Ishikawa (cell line): ENCODE data around the gene RPN2.

Experiments used
- CEBPB ChIP-seq: IDR thresholded peaks from 2 replicates; pipeline ENCODE4 v1.6.1; 2012
- CREB1 ChIP-seq: IDR thresholded peaks from 2 replicates; pipeline ENCODE4 v1.6.1; 2012; ENCODE audit warnings: low read depth
- EGR1 ChIP-seq: IDR thresholded peaks from 2 replicates; pipeline ENCODE4 v1.6.1; 2012
- EP300 ChIP-seq: IDR thresholded peaks from 2 replicates; pipeline ENCODE4 v1.6.1; 2012; ENCODE audit warnings: borderline replicate concordance
- FOXM1 ChIP-seq: IDR thresholded peaks from 2 replicates; pipeline ENCODE4 v1.6.1; 2012; ENCODE audit warnings: low read depth, borderline replicate concordance
- NFIC ChIP-seq: IDR thresholded peaks from 2 replicates; pipeline ENCODE4 v1.6.1; 2012
- RAD21 ChIP-seq: IDR thresholded peaks from 2 replicates; pipeline ENCODE4 v1.6.1; 2012; ENCODE audit warnings: low read depth
- TAF1 ChIP-seq: IDR thresholded peaks from 2 replicates; pipeline ENCODE4 v1.6.1; 2012; ENCODE audit warnings: low read depth, mild to moderate bottlenecking
- TCF12 ChIP-seq: IDR thresholded peaks from 2 replicates; pipeline ENCODE4 v1.6.1; 2012; ENCODE audit warnings: low read depth
- TEAD4 ChIP-seq: IDR thresholded peaks from 2 replicates; pipeline ENCODE4 v1.6.1; 2012
- YY1 ChIP-seq: IDR thresholded peaks from 2 replicates; pipeline ENCODE4 v1.6.1; 2012; ENCODE audit warnings: low read depth
- ZBTB7A ChIP-seq: IDR thresholded peaks from 2 replicates; pipeline ENCODE4 v1.6.1; 2012; ENCODE audit warnings: low read depth
- TF ChIP-seq, protein P1 (sequence below): IDR thresholded peaks from 2 replicates; pipeline ENCODE4 v1.6.1; 2012
- TF ChIP-seq, protein P2 (sequence below): IDR thresholded peaks from 2 replicates; pipeline ENCODE4 v1.6.1; 2012
- TF ChIP-seq, protein P3 (sequence below): IDR thresholded peaks from 2 replicates; pipeline ENCODE4 v1.6.1; 2012; ENCODE audit warnings: low read depth, mild to moderate bottlenecking

RPN2 gene

DNA sequence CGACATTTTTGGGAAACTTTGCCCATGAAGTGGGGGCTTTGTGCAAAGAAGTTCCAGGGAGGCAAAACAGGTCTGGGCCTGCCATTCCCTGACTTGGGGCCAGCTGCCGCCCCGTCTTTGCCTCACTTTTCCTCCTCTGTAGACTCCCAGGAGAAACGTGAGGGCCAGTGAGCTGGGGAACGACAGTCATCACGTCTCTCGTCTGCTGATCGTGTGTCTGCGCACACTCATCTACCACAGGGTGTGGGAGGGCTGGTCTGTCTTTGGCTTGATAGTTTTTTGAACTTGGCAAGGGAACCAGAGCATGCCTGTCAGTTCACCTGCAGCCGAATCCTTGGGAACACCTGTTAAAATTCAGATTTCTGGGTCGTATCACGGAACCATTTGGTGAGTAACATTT is 74.0 kb downstream of the RPN2 start:
- no peak for TF ChIP-seq TCF12
- TF ChIP-seq TAF1: no peak
- TF ChIP-seq RAD21: no peak
- TF ChIP-seq, protein P1, sequence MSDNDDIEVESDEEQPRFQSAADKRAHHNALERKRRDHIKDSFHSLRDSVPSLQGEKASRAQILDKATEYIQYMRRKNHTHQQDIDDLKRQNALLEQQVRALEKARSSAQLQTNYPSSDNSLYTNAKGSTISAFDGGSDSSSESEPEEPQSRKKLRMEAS: no peak
- TF ChIP-seq, protein P2, sequence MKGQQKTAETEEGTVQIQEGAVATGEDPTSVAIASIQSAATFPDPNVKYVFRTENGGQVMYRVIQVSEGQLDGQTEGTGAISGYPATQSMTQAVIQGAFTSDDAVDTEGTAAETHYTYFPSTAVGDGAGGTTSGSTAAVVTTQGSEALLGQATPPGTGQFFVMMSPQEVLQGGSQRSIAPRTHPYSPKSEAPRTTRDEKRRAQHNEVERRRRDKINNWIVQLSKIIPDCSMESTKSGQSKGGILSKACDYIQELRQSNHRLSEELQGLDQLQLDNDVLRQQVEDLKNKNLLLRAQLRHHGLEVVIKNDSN: no peak
- TF ChIP-seq ZBTB7A: no peak
- no peak for TF ChIP-seq NFIC

DNA sequence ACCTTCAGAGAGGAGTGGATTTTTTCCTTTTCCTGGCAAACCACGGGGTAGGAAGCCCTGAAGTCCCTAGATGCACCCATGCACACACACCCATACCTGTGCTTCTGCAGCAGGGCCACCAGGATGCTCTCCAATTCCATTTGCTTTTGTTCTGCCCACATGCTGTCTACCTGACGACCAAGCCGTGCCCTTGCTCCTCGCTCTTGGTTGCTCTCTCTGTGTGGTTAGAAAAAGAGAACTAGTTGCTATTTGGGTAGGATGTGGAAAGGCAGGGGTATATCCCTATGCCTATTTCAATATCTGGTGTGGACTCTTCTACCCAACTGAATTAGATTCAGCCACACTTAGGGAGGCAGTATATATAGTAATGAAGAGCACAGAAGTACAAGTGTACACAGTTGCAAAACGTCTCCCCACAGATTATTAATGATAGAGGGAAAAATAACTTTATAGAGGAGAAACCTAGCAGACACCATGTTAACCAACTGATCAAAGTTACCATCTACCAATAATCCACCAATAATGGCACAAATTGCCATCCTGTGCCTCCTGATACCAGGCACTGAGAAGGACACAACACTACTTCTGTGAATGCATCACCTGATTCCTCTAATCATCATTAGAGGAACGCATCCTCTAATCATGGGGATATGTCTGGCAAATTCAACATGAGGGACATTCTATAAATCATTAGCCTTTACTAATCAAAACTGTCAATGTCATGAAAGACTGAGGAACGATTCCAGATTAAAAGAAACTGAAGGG is 75.2 kb downstream of the RPN2 start:
- TF ChIP-seq TEAD4: no peak
- no peak for TF ChIP-seq TAF1
- TF ChIP-seq YY1: no peak
- TF ChIP-seq TCF12: no peak
- TF ChIP-seq CEBPB: no peak
- no peak for TF ChIP-seq RAD21
- TF ChIP-seq, protein P1: no peak
- no peak for TF ChIP-seq CREB1
- TF ChIP-seq FOXM1: no peak
- TF ChIP-seq NFIC: no peak
- TF ChIP-seq EGR1: no peak
- TF ChIP-seq, protein P3, sequence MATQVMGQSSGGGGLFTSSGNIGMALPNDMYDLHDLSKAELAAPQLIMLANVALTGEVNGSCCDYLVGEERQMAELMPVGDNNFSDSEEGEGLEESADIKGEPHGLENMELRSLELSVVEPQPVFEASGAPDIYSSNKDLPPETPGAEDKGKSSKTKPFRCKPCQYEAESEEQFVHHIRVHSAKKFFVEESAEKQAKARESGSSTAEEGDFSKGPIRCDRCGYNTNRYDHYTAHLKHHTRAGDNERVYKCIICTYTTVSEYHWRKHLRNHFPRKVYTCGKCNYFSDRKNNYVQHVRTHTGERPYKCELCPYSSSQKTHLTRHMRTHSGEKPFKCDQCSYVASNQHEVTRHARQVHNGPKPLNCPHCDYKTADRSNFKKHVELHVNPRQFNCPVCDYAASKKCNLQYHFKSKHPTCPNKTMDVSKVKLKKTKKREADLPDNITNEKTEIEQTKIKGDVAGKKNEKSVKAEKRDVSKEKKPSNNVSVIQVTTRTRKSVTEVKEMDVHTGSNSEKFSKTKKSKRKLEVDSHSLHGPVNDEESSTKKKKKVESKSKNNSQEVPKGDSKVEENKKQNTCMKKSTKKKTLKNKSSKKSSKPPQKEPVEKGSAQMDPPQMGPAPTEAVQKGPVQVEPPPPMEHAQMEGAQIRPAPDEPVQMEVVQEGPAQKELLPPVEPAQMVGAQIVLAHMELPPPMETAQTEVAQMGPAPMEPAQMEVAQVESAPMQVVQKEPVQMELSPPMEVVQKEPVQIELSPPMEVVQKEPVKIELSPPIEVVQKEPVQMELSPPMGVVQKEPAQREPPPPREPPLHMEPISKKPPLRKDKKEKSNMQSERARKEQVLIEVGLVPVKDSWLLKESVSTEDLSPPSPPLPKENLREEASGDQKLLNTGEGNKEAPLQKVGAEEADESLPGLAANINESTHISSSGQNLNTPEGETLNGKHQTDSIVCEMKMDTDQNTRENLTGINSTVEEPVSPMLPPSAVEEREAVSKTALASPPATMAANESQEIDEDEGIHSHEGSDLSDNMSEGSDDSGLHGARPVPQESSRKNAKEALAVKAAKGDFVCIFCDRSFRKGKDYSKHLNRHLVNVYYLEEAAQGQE: no peak
- no peak for TF ChIP-seq EP300
- no peak for TF ChIP-seq ZBTB7A
- TF ChIP-seq, protein P2: no peak

DNA sequence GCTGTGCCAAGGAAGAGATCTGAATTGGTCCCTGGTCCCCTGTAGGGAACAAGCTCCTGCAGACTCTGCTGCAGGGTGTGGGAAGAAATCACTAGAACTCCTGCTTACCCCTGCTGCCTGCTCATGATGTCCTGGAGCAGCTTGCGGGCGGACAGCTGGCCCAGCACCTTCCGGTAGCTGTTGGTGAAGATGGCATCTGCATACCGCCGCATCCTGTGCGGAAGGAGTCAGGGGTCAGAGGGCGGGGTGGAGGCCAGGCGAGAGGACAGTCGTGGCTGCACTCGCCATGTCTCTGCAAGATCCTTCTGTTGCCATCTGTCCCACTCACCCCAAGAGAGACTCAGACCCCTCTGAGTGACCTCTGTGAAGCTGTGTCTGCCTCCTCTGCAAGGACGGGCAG is 77.2 kb downstream of the RPN2 start:
- TF ChIP-seq EP300 (no peak), ZBTB7A (no peak), TAF1 (no peak), EGR1 (no peak), NFIC (no peak), RAD21 (no peak), TEAD4 (no peak), CEBPB (no peak)
- TF ChIP-seq, protein P2: no peak
- TF ChIP-seq, protein P1: no peak

DNA sequence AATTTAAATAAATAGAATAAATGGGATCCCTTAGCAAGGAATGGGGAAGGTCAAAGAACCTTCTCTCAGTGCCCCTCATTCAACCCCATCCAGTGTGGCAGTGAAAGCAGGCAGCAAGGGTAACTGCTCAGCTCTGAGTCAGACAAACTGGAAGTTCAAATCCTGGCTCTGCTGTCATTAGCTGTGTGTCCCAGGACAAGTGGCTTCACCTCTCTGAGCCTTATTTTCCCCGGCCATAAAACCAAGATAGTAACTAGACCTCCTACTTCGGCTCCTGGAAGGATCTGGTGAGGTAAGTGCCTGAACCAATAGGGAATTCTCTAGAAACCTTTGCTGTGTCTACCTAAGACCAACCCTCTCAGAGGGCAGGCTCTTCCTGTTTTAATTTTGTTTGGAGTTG is 78.4 kb downstream of the RPN2 start:
- no peak for TF ChIP-seq TEAD4
- no peak for TF ChIP-seq EP300
- no peak for TF ChIP-seq RAD21
- no peak for TF ChIP-seq CREB1
- TF ChIP-seq, protein P3: no peak
- TF ChIP-seq NFIC: no peak

DNA sequence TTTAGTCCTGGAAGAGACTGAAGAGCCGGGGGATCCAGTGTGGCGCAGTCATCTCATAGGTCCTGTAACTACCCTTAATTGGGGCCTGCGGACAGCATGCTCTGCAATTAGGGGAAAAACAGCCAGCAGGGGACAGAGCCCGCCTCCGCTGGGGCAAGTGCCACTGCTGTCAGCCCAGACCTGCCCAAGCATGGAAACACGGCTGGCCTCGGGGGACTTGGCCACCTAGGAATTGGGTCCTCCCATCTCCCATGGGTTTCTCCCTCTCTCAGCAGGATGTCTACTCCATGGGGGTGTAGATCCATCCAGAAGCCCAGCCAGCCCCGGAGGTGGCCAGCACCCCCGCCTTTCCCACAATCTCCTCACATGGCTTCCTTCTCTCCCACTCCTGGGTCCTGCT is 78.9 kb downstream of the RPN2 start:
- TF ChIP-seq NFIC (no peak), RAD21 (no peak), EGR1 (no peak), EP300 (no peak), YY1 (no peak), CREB1 (no peak), FOXM1 (no peak), TAF1 (no peak), TCF12 (no peak), ZBTB7A (no peak), CEBPB (no peak), TEAD4 (no peak)
- TF ChIP-seq, protein P3: no peak
- TF ChIP-seq, protein P1: no peak
- TF ChIP-seq, protein P2: no peak
